ENCODE data around the gene SH3BP4. TPM values are rescaled to one million over a fixed set of nuclear protein-coding genes. Genes with fewer than 3 reads are reported as not detected.

SH3BP4 gene
- total and polyA plus RNA-seq, 2 donors (not counting 1 experiment from before 2014, with no cell fraction given) = 1.00 to 1.3 TPM

- H4K20me1 ChIP-seq (ENCODE audit: control insufficient read depth, insufficient read depth, low read length, poor library complexity, severe bottlenecking) = no peaks in the 10 kb centered on the region
- H3K4me3 ChIP-seq (ENCODE audit: control extremely low read depth in 1 of 5, extremely low read depth in 1 of 5, insufficient read depth in 1 of 5, low read depth in 2 of 5, low read length in 4 of 5) = no peak overlapping the region
- H3K27ac ChIP-seq (ENCODE audit: low read length in 2 of 2) = no peak overlapping the region
- H3K27ac Mint-ChIP-seq = no peak overlapping the region
- no peaks in the 10 kb centered on the region for H3K27me3 ChIP-seq (replicated peaks in 1 of 4; ENCODE audit: control extremely low read depth in 1 of 4, control insufficient read depth in 3 of 4, insufficient read depth in 4 of 4, low read length in 3 of 4)
- H3K79me2 ChIP-seq (ENCODE audit: control insufficient read depth, insufficient read depth, low read length) = no peaks in the 10 kb centered on the region
- H3K9me3 Mint-ChIP-seq (ENCODE audit: insufficient read depth) = no peaks in the 10 kb centered on the region
- H2AFZ ChIP-seq (ENCODE audit: insufficient read depth, low read depth, low read length, poor library complexity, severe bottlenecking) = no peak overlapping the region
- WGBS (ENCODE audit: insufficient coverage) = 92% methylated on average over 14 of the region's 18 CpGs
- no peak for ATAC-seq (ENCODE audit: low read depth)
- TF ChIP-seq EZH2 (IDR thresholded peaks at IDR 0.05; ENCODE audit: borderline replicate concordance, insufficient read depth, low read depth, low read length, poor library complexity, severe bottlenecking) (no peak), CTCF (IDR thresholded peaks at IDR 0.05) (no peak)
- H3K4me3 Mint-ChIP-seq = no peak overlapping the region
- ChIA-PET POLR2A (no interaction called here), CTCF (no interaction called here)
- H3K4me2 ChIP-seq (replicated peaks; ENCODE audit: low read depth, low read length, poor library complexity, severe bottlenecking) = no peak overlapping the region
- H3K4me1 ChIP-seq (ENCODE audit: control insufficient read depth in 2 of 2, insufficient read depth in 2 of 2, low read length in 2 of 2) = peaks cover 14 to 32% of the 10 kb centered on the region in 2 donors
- no peak for DNase-seq
- intact Hi-C loops (cut with micrococcal nuclease) = no loop called here
- H3K9me3 ChIP-seq (ENCODE audit: control extremely low read depth in 1 of 3, control insufficient read depth in 2 of 3, insufficient read depth in 1 of 3, low read length in 2 of 3) = peaks cover 0 to 12% (median 0%) of the 10 kb centered on the region in 3 donors
- H3K27me3 Mint-ChIP-seq = peaks cover 3% of the 10 kb centered on the region
- peaks cover 15% of the 10 kb centered on the region for H3K4me1 Mint-ChIP-seq
- no peaks in the 10 kb centered on the region for H3K36me3 ChIP-seq (replicated peaks in 1 of 2; ENCODE audit: control extremely low read depth in 1 of 2, control insufficient read depth in 1 of 2, extremely low read depth in 1 of 2, insufficient read depth in 2 of 2, low read length in 1 of 2)
- no peak overlapping the region for H3K9ac ChIP-seq (ENCODE audit: low read length)
These were observed 44.5 kb downstream of the SH3BP4 start for GRCh38 chr2:234996069-234996940.

- intact Hi-C loops (cut with micrococcal nuclease) = no loop called here
- H3K4me3 ChIP-seq (ENCODE audit: control extremely low read depth in 1 of 5, extremely low read depth in 1 of 5, insufficient read depth in 1 of 5, low read depth in 2 of 5, low read length in 4 of 5) = no peak overlapping the region
- ATAC-seq (ENCODE audit: low read depth) = no peak
- H3K27me3 Mint-ChIP-seq = peaks cover 3% of the 10 kb centered on the region
- no peak overlapping the region for H3K4me3 Mint-ChIP-seq
- POLR2A ChIA-PET = no interaction called here
- no peaks in the 10 kb centered on the region for H3K27me3 ChIP-seq (replicated peaks in 1 of 4; ENCODE audit: control extremely low read depth in 1 of 4, control insufficient read depth in 3 of 4, insufficient read depth in 4 of 4, low read length in 3 of 4)
- no peaks in the 10 kb centered on the region for H4K20me1 ChIP-seq (ENCODE audit: control insufficient read depth, insufficient read depth, low read length, poor library complexity, severe bottlenecking)
- CTCF ChIA-PET = no interaction called here
- H3K27ac Mint-ChIP-seq = no peak overlapping the region
- no peak overlapping the region for H3K9ac ChIP-seq (ENCODE audit: low read length)
- no peaks in the 10 kb centered on the region for H3K36me3 ChIP-seq (replicated peaks in 1 of 2; ENCODE audit: control extremely low read depth in 1 of 2, control insufficient read depth in 1 of 2, extremely low read depth in 1 of 2, insufficient read depth in 2 of 2, low read length in 1 of 2)
- no peak overlapping the region for H2AFZ ChIP-seq (ENCODE audit: insufficient read depth, low read depth, low read length, poor library complexity, severe bottlenecking)
- no peaks in the 10 kb centered on the region for H3K79me2 ChIP-seq (ENCODE audit: control insufficient read depth, insufficient read depth, low read length)
- no peak overlapping the region for H3K4me2 ChIP-seq (replicated peaks; ENCODE audit: low read depth, low read length, poor library complexity, severe bottlenecking)
- no peaks in the 10 kb centered on the region for H3K9me3 Mint-ChIP-seq (ENCODE audit: insufficient read depth)
- TF ChIP-seq CTCF (IDR thresholded peaks at IDR 0.05) (no peak), EZH2 (IDR thresholded peaks at IDR 0.05; ENCODE audit: borderline replicate concordance, insufficient read depth, low read depth, low read length, poor library complexity, severe bottlenecking) (no peak)
- H3K9me3 ChIP-seq (ENCODE audit: control extremely low read depth in 1 of 3, control insufficient read depth in 2 of 3, insufficient read depth in 1 of 3, low read length in 2 of 3) = peaks cover 0 to 12% (median 0%) of the 10 kb centered on the region in 3 donors
- WGBS (ENCODE audit: insufficient coverage) = 95% methylated on average over 10 of the region's 13 CpGs
- H3K27ac ChIP-seq (ENCODE audit: low read length in 2 of 2) = no peak overlapping the region
- H3K4me1 Mint-ChIP-seq = peaks cover 15% of the 10 kb centered on the region
- DNase-seq = no peak
- peaks cover 14 to 32% of the 10 kb centered on the region in 2 donors for H3K4me1 ChIP-seq (ENCODE audit: control insufficient read depth in 2 of 2, insufficient read depth in 2 of 2, low read length in 2 of 2)
These were observed 45.1 kb downstream of the SH3BP4 start for GRCh38 chr2:234996941-234997270.
